ENCODE measurements around the gene HBS1L. TPM values are rescaled to one million over a fixed set of nuclear protein-coding genes. Genes with fewer than 3 reads are reported as not detected.

HBS1L gene
- polyA plus RNA-seq, 1 experiment, result 101 TPM

- no peaks in the 10 kb centered on the region for H3K9me3 ChIP-seq (ENCODE audit: control insufficient read depth, insufficient read depth, low read length)
- no peak overlapping the region for H3K27ac ChIP-seq (ENCODE audit: low read depth, low read length)
- POLR2A ChIA-PET, result no interaction called here
- no peak overlapping the region for H3K4me3 ChIP-seq (ENCODE audit: low read depth, low read length)
- no peak for TF ChIP-seq CTCF (IDR thresholded peaks at IDR 0.05; ENCODE audit: low read depth, low read length)
- CTCF ChIA-PET, result no interaction called here
- peaks cover 6% of the 10 kb centered on the region for H3K27me3 ChIP-seq (ENCODE audit: control insufficient read depth, insufficient read depth, low read length)
- no peak for DNase-seq (ENCODE audit: low read depth, low spot score)
Measured at GRCh38 chr6:135081966-135082365, 27.3 kb upstream of the HBS1L start.

DNA sequence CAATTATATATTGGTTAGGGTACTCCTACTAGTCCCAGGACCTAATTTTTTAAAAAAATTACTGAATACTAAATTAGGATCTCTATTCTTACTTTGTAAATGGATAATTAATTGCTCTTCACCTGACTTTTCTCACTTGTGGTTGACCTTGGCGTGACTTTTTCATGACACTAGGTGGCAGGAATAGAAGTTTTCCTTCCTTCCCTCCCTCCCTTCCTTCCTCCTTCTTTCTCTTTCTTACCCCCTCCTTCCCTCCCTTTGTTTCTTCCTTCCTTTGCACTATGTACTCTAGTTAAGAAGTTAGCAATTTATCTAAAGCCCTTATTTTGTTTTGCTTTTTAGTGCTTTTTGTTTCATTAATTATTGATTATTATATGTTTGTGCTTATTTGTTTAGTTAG lies 20.4 kb upstream of the HBS1L start:
- Histone ChIP-seq H3K9me3 (ENCODE audit: control insufficient read depth, insufficient read depth, low read length) (no peaks in the 10 kb centered on the region), H3K27me3 (ENCODE audit: control insufficient read depth, insufficient read depth, low read length) (peaks cover 2% of the 10 kb centered on the region), H3K27ac (ENCODE audit: low read depth, low read length) (no peak overlapping the region), H3K4me3 (ENCODE audit: low read depth, low read length) (no peak overlapping the region)
- ChIA-PET POLR2A (no interaction called here), CTCF (no interaction called here)
- DNase-seq (ENCODE audit: low read depth, low spot score), result no peak
- TF ChIP-seq CTCF (IDR thresholded peaks at IDR 0.05; ENCODE audit: low read depth, low read length), result no peak

DNA sequence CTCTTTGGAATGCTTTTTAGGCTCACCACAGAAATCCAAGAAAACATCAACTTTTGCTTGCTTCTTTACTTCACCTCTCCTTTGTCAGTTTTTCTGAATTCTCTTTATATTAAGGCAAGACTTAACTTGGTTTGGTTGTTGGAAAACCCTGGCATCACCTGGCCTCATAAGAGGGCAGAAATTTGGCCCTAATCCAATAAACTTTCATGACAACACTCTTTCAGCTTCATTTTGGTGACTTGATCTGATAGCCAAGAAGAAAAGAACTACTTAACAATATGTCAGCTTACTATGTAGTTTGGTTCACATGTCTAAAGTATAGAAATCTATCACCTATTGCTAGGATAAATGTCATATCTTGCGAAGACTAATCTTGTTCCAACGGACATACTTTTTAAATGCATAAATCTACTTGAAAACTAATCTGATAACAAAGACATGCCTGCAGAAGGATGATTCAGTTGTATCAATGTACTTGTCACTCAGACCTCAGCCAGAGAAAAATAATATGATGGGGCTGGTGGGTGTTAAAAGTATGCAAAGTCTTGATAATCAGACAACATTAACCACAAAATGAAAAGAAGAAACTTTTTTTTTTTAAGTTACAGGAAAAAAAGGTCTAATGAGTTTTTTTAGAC lies 19.3 kb upstream of the HBS1L start:
- peaks cover 2% of the 10 kb centered on the region for H3K27me3 ChIP-seq (ENCODE audit: control insufficient read depth, insufficient read depth, low read length)
- ChIA-PET CTCF (no interaction called here), POLR2A (no interaction called here)
- no peak for DNase-seq (ENCODE audit: low read depth, low spot score)
- H3K9me3 ChIP-seq (ENCODE audit: control insufficient read depth, insufficient read depth, low read length), result no peaks in the 10 kb centered on the region
- no peak for TF ChIP-seq CTCF (IDR thresholded peaks at IDR 0.05; ENCODE audit: low read depth, low read length)
- H3K27ac ChIP-seq (ENCODE audit: low read depth, low read length), result no peak overlapping the region
- H3K4me3 ChIP-seq (ENCODE audit: low read depth, low read length), result no peak overlapping the region

GRCh38 chr6:135073217-135073616 lies 18.6 kb upstream of the HBS1L start:
- ChIA-PET CTCF (no interaction called here), POLR2A (no interaction called here)
- H3K9me3 ChIP-seq (ENCODE audit: control insufficient read depth, insufficient read depth, low read length), result no peaks in the 10 kb centered on the region
- H3K4me3 ChIP-seq (ENCODE audit: low read depth, low read length), result no peak overlapping the region
- DNase-seq (ENCODE audit: low read depth, low spot score), result no peak
- peaks cover 2% of the 10 kb centered on the region for H3K27me3 ChIP-seq (ENCODE audit: control insufficient read depth, insufficient read depth, low read length)
- TF ChIP-seq CTCF (IDR thresholded peaks at IDR 0.05; ENCODE audit: low read depth, low read length), result no peak
- H3K27ac ChIP-seq (ENCODE audit: low read depth, low read length), result no peak overlapping the region

DNA sequence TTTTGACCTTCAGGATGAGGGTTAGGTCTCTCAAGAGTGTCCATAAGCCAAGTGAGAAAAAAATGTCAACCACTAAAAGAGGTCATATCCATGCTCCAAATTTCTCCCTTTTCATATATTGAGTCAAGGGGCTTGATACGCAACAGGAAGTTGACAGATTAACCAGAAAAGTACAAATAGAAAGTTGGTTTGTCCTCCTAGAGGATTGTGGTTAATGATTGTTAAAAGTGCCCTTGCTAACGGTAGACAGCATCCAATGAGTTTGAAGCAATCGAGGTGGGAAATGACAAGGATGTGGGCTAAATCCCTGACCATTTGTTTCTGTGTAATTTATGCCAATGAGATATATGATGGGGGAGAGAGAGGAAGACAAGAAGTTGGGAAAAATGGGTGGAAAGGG lies 18.1 kb upstream of the HBS1L start:
- no peaks in the 10 kb centered on the region for H3K9me3 ChIP-seq (ENCODE audit: control insufficient read depth, insufficient read depth, low read length)
- DNase-seq (ENCODE audit: low read depth, low spot score), result no peak
- CTCF ChIA-PET, result no interaction called here
- peaks cover 2% of the 10 kb centered on the region for H3K27me3 ChIP-seq (ENCODE audit: control insufficient read depth, insufficient read depth, low read length)
- TF ChIP-seq CTCF (IDR thresholded peaks at IDR 0.05; ENCODE audit: low read depth, low read length), result no peak
- H3K27ac ChIP-seq (ENCODE audit: low read depth, low read length), result no peak overlapping the region
- no peak overlapping the region for H3K4me3 ChIP-seq (ENCODE audit: low read depth, low read length)
- POLR2A ChIA-PET, result no interaction called here
